Measurements from ENCODE around the gene ADAMTS18. TPM values are rescaled to one million over a fixed set of nuclear protein-coding genes. Genes with fewer than 3 reads are reported as not detected.

ADAMTS18 gene
- total RNA-seq, 1 donor from 2014 or later, result not detected

DNA sequence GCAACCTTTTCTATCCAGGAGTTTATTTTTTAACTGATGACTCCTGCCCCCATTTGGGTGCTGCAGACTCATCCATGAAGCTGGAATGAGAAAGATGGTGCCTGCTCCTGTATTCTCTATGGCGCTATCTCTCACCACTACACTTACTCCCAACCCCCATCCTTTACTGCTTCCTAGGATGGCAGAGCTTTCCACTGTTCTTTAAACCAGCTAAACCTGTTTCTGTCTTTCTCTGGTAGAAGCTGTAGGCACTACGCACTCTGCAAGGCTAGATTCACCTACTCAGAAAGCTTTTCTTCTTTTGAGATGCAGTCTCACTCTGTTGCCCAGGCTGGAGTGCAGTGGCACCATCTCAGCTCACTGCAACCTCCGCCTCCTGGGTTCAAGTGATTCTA is 47.0 kb downstream of the ADAMTS18 start:
- ATAC-seq, result no peak

DNA sequence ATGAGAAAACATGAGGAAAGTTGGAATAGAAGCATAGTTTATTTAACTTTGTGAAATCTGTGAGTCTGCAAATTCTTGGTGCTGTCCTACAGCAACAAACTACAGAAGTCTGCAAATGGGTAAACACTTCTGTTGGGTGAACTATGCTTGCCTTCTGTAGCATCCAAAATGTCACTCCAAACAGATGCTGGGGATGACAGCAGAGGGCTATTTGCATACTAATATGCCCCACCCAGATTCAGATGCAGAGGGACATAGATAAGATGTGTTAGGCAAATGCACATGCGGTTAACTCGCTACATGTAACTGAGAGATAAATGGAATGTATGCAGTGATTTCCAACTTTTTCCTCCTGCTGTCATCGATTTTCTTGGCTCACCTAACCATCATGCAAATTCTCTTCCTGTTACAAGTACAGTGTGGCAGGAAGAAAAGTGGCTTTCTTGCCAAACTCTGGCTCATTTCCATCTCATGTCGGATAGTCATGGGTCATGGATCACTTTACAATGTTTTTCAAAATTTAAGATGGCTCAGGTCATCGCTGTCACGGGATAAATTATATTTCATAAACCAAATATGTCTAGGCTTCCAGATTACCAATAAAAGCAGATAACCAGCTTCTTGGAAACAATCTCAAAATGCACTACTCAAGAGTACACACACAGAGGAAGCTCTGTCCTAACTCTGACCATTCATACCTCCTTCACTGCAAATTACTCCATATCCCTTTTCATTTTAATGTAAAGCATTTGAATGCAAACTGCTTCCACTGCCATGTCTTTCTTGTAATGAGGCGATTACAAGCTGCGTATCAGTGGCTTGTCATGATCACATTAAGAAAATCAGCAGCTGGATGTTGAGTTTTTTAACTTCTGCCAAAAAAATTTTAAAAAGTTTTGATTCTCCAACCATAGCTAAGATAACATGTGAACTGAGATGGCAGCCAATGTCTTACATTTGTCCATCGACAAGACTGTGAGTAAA is 47.7 kb downstream of the ADAMTS18 start:
- no peak for ATAC-seq

DNA sequence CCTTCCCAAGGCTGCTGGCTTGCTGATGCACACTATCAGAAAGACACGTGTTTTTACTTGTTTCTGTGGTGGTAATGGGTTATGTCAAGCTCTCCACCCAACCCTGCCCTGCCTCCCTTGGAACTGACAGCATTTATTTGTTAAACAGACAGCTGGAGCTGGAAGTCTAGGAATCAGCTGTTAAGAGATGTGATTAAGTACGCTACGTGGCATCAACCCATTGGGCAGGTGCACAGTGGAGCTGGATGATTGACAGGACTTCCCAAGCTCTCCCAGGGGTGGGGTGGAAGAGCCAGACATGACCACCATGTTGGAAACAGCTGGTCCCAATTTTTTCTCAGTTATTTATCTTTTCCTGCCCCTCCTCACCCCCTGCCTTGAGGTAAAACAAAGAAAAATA is 49.4 kb downstream of the ADAMTS18 start:
- ATAC-seq, result no peak

DNA sequence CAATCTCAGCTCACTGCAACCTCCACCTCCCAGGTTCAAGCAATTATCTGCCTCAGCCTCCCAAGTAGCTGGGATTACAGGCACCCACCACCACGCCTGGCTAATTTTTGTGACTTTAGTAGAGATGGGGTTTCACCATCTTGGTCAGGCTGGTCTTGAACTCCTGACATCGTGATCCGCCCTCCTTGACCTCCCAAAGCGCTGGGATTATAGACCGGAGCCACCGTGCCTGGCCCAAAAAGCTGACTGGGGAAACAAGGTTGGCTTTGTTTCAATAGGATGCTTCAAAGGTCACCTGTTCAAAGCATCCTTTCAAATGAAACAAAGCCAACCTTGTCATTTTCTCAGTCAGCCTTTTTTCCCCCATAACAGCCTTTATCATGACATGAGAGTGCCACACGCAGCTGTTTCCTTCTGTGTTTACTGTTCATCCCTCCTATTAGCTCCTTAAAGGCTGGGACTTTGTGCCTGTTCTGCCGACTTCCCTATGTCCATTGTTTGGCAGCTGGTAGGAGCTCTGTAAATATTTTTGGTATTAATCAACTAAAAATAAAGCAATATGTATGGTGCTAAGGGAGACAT is 51.1 kb downstream of the ADAMTS18 start:
- no peak for ATAC-seq

DNA sequence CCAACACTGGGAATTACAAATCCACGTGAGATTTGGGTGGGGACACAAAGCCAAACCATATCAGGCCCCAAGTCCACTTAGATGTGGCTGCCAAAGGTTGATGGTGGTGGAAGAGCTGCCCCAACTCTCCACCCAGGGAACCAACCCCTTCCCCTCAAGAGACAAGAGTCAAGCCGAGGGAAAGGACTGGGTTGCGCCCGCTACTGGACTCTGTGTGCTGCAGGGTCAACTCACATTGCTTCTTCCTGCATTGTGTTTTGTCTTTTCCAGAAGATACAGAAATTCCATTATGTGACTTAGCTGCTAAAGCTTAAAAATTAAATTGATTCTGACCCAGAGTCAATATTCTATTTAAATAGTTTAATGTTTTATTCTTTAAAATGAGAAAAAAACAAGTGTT is 58.5 kb downstream of the ADAMTS18 start:
- ATAC-seq, result no peak

DNA sequence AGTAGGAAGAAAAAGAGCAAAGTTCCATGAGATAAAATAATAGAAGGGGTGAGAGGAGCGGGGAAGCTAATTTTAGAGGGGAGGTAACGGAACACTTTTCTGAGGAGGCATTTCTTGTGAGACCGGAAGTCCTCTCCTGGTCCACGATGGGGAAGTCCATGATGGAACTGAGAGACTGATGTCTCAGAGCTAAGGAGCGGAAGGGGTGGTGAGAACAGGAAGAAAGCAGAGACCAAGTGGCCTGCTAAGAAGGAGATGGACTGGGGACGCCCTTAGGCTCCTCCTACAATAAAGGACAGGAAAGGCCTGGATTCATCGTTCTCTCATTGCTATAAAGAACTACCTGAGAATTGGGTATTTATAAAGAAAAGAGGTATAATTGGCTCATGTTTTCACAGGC is 59.4 kb downstream of the ADAMTS18 start:
- no peak for ATAC-seq

DNA sequence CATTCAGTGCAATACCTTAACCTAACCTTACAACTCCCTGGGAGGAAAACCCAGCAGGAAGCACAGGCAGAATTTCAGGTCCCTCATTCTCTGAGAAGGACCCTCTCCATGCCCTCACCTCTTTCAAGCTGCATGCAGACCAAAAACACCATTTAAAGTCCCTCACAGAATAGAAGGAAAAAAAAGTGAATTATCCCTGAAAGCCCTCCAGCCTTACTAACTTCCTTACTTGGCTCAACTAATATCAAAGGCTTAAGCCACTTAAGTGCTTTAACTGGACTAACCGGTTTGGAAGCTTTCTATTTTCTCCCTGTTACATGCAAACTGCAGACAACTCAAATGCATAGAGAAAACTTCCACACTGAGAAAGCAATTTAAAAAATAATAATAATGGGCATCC is 60.5 kb downstream of the ADAMTS18 start:
- ATAC-seq, result peak; percentile 71

DNA sequence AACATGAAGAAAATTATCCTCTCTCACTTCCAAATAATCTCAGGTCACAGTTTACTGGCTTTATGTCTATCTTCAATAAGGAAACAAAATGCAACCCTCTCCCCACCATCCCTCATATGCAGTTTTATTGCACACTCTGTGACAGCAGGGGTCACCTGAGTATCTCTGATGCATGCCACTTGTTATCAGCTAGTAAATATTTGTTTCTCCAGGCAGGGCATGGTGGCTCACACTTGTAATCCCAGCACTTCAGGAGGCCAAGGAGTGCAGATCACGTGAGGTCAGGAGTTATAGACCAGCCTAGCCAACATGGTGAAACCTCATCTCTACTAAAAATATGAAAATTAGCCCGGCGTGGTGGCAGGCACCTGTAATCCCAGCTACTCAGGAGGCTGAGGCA is 61.1 kb downstream of the ADAMTS18 start:
- no peak for ATAC-seq

DNA sequence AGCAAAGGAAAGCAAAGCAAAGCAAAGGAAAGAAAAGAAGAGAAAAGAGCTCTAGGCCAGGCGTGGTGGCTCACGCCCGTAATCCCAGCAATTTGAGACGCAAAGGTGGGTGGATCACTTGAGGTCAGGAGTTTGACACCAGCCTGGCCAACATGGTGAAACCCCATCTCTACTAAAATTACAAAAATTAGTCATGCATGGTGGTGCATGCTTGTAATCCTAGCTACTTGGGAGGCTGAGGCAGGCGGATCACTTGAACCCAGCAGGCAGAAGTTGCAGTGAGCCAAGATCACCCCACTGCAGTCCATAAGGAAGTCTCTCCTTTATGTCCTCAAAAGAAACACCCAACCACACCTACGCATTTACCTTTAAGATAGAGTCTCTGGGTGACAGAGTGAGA is 70.1 kb downstream of the ADAMTS18 start:
- no peak for ATAC-seq

DNA sequence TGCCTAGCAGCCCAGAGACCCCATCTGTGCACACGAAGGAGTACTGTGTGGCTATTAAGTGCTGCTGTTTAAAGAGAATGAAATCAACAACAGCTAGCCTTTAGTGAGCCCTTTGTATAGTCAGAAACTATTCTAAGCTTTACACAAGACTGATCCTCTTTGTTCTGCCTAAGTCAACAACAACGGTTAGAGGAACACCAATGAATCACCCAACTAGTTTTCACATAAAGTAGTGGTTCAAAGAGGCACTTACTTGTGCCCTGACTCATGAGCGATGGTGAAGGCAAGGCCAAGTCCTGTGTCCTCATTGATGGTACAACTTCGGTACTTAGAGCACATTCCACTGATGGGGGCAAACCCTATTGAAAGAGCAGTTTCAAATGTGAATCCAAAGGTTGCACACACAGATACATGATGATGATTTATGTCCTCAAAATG is 75.8 kb downstream of the ADAMTS18 start:
- peak; percentile 74 for ATAC-seq

DNA sequence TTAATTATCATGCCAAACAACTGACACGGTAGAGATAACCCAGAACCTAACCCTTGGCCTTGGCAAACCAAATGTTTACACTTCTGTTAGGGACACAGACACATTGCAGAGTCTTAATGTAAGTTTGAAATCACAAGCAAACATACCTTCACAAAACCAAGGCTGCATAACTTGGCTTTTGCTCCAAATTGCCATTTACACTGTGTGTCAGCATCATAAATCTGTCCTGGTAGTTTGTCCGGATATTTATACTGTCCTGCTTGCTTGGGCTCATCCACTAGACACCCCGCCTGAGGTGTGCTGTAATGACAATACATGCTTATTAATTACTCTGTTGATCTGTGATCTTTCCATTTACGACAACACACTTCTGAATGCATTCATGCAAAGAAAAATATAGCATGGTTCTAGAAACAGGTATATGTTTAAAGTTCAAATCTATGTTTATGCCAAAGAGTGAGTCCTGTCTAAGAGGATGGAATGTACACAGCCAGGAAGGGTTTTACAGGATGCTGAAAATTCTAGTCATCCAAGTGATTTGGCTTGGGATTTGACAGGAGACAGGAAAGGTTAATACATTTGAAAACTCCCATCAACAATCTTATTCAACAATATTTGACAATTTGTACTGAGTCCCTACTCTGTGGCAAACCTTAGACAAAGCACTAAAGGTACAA is 81.1 kb downstream of the ADAMTS18 start:
- ATAC-seq, result no peak

DNA sequence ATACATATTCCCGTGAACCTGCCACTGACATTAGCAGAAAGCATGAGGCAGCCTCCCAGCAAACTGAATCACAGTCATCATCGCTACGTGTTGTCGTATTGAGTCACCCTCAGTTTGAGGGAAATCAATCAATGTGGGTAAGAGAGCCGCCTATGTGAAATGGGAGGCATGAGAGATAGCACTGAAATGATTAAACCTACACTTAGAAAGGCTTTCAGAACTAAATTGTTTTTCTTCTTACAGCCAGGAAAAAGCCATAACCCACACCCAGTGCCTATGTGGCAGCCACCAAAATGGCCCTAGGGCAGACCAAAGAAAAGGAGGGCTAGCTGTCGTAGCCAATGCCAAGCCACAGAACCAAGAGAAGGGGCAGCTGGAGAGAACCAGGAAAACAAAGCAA is 90.5 kb downstream of the ADAMTS18 start:
- no peak for ATAC-seq

DNA sequence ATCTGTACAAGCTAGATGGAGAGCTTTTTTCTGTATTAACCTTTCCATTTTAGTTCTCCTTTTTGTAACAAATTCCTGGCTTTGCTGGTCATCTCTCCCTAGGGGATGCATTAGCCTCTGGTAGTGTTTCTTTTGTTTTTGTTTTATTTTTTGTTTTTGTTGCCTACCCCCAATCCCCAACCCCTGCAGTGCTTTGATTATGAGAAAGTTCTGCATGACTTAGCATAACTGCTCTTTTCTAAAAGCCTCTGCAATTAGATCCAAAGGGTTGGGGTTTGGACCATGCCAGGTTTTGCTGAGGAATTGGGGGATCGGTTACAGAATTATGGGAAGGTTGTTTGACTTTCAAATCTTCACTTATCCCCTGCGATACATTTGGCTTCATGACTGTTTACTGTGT is 98.2 kb downstream of the ADAMTS18 start:
- ATAC-seq, result no peak

DNA sequence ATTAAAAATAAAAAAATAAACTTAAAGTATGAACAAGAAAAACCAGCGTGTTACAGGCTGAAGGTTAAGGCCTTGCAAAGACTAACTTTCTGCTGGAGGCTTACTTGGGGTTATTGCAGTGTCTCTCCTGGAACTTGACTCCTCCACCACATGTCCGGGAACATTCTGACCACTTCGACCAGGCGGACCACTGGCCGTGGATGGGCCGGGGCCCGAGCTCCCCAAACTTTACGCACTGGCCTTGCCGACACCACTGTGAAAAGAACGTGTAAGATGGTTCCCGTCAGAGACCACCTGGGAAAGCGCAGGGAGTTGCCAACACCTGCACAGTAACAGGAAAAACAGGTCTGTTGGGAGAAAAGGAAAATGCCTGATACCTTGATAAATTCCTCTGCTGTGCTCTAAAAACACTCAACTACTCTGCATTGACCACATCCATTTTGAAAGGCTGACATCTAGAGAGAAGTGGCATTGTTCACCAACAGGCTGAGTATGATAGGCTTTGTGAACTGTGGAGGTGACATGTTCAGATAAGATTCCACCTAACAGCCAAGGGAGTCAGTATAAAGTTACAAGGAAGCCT is 99.1 kb downstream of the ADAMTS18 start:
- ATAC-seq, result no peak

DNA sequence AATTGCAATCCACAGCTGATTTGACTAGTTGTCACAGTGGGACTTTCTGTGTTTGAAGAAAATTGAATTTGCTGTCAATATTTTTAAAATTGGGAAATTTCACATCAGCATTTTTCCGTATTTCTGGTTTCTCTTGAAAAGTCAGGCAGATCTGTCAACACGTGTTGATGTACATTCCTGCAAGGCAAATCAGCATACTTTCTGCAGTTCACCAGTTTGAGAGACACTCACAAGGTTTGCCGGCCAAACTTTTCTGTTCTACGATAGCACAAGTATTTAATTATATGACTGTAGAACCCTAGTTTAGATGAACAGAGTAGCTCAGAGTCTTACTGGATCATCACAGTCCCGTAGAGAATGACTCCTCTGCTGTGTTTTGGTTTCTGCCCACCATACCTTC is 102.0 kb downstream of the ADAMTS18 start:
- ATAC-seq, result no peak

DNA sequence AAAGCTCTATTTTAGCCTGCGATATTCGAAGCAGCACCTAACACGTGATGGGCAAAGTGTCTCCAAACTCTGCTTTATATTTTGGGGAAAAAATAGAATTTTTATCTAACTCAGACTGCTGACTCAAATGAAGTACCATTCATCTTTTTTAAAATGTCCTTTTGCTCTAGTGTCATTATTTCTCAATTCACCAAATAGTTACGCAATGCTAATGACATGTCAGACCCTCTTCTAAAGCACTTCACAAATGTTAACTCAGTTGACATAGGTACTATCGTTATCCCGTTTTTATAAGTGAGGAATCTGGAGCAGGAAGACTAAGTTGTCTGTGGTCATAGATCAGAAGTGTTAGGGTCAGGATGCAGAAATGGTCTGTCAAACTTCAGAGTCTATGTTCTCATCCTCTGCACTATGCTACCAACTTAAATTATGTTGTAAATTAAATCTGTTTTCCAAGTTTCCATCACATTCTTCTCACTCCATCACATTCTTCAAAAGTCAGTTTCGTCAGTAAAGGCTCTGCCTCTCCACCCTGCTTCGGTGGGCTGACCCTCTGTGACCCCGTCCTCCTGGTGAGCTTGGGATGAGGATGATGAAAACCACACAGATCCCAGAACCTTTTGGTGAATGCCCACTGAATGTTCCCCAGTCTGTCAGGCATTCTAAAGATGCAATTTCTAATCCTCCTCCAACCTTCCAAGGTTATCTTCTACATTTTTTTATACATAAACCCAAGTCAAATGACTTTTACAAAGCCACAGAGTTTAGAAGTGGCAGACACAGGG is 102.8 kb downstream of the ADAMTS18 start:
- no peak for ATAC-seq

DNA sequence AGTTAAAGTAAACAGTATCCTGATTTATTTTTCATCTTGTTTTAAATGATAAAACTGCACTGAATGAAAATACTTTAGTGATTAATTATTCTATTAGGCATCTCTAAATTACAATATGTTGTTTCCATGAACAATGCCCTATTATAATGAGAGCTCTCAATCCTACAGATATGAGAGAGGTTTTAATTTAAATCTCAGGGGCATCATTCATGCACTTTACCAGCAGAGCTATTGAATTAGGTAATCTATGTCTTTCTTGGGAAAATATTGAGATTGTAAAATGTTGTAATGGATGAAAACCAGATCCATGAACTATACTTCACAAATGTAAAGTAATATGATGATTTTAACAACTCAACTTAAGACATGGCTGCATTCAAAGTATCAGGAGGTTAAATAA is 103.8 kb downstream of the ADAMTS18 start:
- no peak for ATAC-seq

DNA sequence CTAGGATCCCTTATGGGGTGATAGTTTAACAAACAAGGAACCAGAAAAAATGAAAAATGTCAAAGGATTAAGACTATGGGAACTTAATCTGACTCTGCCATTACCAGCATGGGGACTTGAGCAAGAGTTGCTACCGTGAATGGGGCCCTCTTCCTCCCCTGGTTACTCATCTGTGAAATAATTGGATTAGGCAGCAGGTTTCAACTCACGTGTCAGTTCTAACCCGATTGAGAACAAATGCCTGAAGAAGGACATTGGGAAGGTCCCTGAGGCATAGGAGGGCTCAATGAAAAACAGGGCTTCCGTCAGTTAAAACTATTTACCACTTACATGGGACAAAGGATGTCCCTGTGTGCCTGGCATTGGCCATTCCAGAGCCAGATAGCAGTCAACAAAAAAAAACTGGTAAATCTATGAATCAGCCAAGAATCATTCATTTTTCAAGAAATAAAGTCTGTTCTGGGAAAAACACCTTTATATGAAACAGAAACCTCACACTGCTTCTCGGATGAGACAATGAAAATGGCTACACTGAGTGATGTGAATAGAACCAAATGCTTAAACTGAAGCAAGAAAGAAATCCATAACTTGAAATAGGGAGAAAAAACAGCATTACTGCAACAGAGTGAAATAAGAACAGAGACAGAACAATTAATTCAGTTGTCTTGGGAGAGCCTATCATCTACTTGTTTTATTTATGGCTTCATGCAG is 104.3 kb downstream of the ADAMTS18 start:
- no peak for ATAC-seq

DNA sequence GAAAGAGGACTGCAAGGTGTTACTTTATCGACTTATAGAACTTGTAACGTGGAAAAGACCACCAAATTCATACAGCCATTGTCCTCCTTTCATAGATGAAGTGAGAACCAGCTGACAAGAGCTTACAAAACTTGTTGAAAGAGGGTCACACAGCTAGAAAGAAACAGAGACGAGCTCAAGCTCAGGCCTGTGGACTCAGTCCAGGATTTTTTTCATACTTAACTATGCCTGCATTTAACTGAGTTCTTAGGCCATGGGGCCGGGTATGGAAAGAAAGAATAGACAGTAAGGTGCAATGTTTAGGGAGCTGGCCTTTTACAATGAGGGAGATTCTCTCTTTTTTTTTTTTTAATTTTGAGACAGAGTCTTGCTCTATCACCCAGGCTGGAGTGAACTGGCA is 106.1 kb downstream of the ADAMTS18 start:
- no peak for ATAC-seq

DNA sequence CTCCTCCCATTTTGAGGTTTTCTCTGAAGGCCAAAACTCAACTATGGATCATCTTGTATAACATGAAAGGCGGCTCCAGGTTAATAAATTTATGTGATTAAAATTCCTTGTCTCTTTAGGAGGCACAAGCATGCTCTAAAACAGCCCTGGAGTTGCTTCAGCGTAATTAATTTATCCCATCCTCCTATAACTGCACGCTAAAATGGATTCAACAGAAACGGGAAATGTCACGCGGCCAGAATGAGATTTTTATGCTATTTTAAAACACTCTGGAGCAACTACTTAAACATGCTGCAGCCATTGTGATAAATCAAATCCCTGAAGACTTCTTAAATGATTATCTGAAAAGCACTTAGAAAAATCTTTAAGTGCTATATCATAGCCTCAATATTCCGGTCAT is 106.6 kb downstream of the ADAMTS18 start:
- no peak for ATAC-seq

DNA sequence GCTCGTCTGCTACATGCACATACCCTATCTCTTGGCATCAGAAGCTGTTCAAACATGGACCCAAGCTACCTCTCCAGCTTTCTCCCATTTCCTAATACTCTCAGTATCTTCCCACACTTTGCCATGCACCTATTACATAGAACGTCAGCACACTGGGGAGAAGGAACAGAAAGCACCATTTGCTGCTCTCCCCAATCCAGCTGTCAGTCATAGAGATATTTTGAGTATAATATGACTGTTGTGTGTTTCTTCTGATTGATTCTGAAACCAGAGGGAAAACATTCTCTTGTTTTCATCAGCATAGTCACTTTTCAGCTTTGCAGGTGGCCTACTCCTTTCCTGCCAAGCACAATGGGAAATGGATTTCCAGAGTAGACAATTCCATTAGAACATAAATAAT is 107.1 kb downstream of the ADAMTS18 start:
- ATAC-seq, result no peak

DNA sequence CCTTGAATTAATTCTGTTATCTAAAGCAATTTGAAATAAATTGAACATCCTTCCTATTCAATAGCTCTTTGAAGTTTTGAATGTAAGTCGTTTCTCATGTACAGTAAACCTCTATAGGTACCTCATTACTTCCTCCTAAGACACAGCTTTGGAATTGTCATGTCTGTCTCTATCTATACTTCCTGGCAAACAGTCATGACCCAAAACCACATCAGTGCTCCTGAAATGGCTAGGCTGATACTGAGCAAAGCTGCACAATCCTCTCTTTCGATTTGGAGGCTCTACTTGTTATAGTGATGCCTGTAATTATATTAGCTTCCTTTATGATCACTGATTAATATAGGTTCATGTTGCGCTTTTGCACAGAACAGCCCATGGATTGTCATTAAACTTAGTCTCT is 110.1 kb downstream of the ADAMTS18 start:
- ATAC-seq, result no peak
